ENCODE measurements around the gene ATRNL1.

Gene ATRNL1

GRCh38 chr10:115649217-115649616 lies 556.1 kb downstream of the ATRNL1 start:
- no peak overlapping the region for H2AFZ ChIP-seq (ENCODE audit: low read length)
- no peak overlapping the region for H3K27ac ChIP-seq (ENCODE audit: low read depth, low read length, poor library complexity, severe bottlenecking)
- no peaks in the 10 kb centered on the region for H3K9me3 ChIP-seq (ENCODE audit: low read length)
- no peaks in the 10 kb centered on the region for H4K20me1 ChIP-seq (ENCODE audit: insufficient read depth, low read length)
- H3F3A ChIP-seq (ENCODE audit: insufficient read depth, low read length), result no peaks in the 10 kb centered on the region
- H3K9me2 ChIP-seq (ENCODE audit: low read depth, low read length), result no peaks in the 10 kb centered on the region
- H3K36me3 ChIP-seq (ENCODE audit: insufficient read depth, low read length), result no peaks in the 10 kb centered on the region
- H3K9ac ChIP-seq (ENCODE audit: low read length), result no peak overlapping the region
- H3K4me2 ChIP-seq (ENCODE audit: low read length), result no peak overlapping the region
- H3K4me1 ChIP-seq (ENCODE audit: insufficient read depth, low read length, severe bottlenecking), result no peaks in the 10 kb centered on the region
- no peaks in the 10 kb centered on the region for H3K27me3 ChIP-seq (ENCODE audit: insufficient read depth, low read length)
- no peaks in the 10 kb centered on the region for H3K79me2 ChIP-seq (ENCODE audit: insufficient read depth, low read length)
- H3K4me3 ChIP-seq (ENCODE audit: low read depth, low read length, poor library complexity, severe bottlenecking), result no peak overlapping the region
- TF ChIP-seq CTCF (IDR thresholded peaks at IDR 0.05; ENCODE audit: low read length), result no peak
- no peak for TF ChIP-seq EZH2 (IDR thresholded peaks at IDR 0.05; ENCODE audit: borderline replicate concordance, low read length)

- no peaks in the 10 kb centered on the region for H3K9me3 ChIP-seq (ENCODE audit: low read length)
- no peak overlapping the region for H3K4me2 ChIP-seq (ENCODE audit: low read length)
- no peak overlapping the region for H3K9ac ChIP-seq (ENCODE audit: low read length)
- H2AFZ ChIP-seq (ENCODE audit: low read length), result no peak overlapping the region
- no peaks in the 10 kb centered on the region for H3K79me2 ChIP-seq (ENCODE audit: insufficient read depth, low read length)
- no peak overlapping the region for H3K4me3 ChIP-seq (ENCODE audit: low read depth, low read length, poor library complexity, severe bottlenecking)
- H3K36me3 ChIP-seq (ENCODE audit: insufficient read depth, low read length), result no peaks in the 10 kb centered on the region
- H4K20me1 ChIP-seq (ENCODE audit: insufficient read depth, low read length), result no peaks in the 10 kb centered on the region
- no peak for TF ChIP-seq CTCF (IDR thresholded peaks at IDR 0.05; ENCODE audit: low read length)
- no peak for TF ChIP-seq EZH2 (IDR thresholded peaks at IDR 0.05; ENCODE audit: borderline replicate concordance, low read length)
- H3K4me1 ChIP-seq (ENCODE audit: insufficient read depth, low read length, severe bottlenecking), result no peaks in the 10 kb centered on the region
- H3K9me2 ChIP-seq (ENCODE audit: low read depth, low read length), result no peaks in the 10 kb centered on the region
- H3K27me3 ChIP-seq (ENCODE audit: insufficient read depth, low read length), result no peaks in the 10 kb centered on the region
- H3K27ac ChIP-seq (ENCODE audit: low read depth, low read length, poor library complexity, severe bottlenecking), result no peak overlapping the region
- H3F3A ChIP-seq (ENCODE audit: insufficient read depth, low read length), result no peaks in the 10 kb centered on the region
These were observed 560.3 kb downstream of the ATRNL1 start for GRCh38 chr10:115653473-115653872.

GRCh38 chr10:115654961-115655360 lies 561.8 kb downstream of the ATRNL1 start:
- Histone ChIP-seq H3K27ac (ENCODE audit: low read depth, low read length, poor library complexity, severe bottlenecking) (no peak overlapping the region), H2AFZ (ENCODE audit: low read length) (no peak overlapping the region), H3K4me2 (ENCODE audit: low read length) (no peak overlapping the region), H3K4me3 (ENCODE audit: low read depth, low read length, poor library complexity, severe bottlenecking) (no peak overlapping the region), H4K20me1 (ENCODE audit: insufficient read depth, low read length) (no peaks in the 10 kb centered on the region), H3K36me3 (ENCODE audit: insufficient read depth, low read length) (no peaks in the 10 kb centered on the region), H3K9ac (ENCODE audit: low read length) (no peak overlapping the region), H3K9me3 (ENCODE audit: low read length) (no peaks in the 10 kb centered on the region), H3K9me2 (ENCODE audit: low read depth, low read length) (no peaks in the 10 kb centered on the region), H3F3A (ENCODE audit: insufficient read depth, low read length) (no peaks in the 10 kb centered on the region), H3K4me1 (ENCODE audit: insufficient read depth, low read length, severe bottlenecking) (no peaks in the 10 kb centered on the region), H3K79me2 (ENCODE audit: insufficient read depth, low read length) (no peaks in the 10 kb centered on the region), H3K27me3 (ENCODE audit: insufficient read depth, low read length) (no peaks in the 10 kb centered on the region)
- TF ChIP-seq EZH2 (IDR thresholded peaks at IDR 0.05; ENCODE audit: borderline replicate concordance, low read length), result no peak
- TF ChIP-seq CTCF (IDR thresholded peaks at IDR 0.05; ENCODE audit: low read length), result no peak

Measured in OCI-LY1 (cell line).